GM12874 (cell line): ENCODE results near the gene PARVB.

Experiments
- TF ChIP-seq, protein P1 (sequence below): IDR thresholded peaks from 2 replicates; pipeline ENCODE4 v1.5.1; 2011; ENCODE audit warnings: low read depth, mild to moderate bottlenecking, control low read depth, low read length, moderate library complexity; ENCODE audit not compliant: insufficient read depth

Gene PARVB

GRCh38 chr22:44067901-44068300 lies 43.8 kb downstream of the PARVB start:
- TF ChIP-seq, protein P1, sequence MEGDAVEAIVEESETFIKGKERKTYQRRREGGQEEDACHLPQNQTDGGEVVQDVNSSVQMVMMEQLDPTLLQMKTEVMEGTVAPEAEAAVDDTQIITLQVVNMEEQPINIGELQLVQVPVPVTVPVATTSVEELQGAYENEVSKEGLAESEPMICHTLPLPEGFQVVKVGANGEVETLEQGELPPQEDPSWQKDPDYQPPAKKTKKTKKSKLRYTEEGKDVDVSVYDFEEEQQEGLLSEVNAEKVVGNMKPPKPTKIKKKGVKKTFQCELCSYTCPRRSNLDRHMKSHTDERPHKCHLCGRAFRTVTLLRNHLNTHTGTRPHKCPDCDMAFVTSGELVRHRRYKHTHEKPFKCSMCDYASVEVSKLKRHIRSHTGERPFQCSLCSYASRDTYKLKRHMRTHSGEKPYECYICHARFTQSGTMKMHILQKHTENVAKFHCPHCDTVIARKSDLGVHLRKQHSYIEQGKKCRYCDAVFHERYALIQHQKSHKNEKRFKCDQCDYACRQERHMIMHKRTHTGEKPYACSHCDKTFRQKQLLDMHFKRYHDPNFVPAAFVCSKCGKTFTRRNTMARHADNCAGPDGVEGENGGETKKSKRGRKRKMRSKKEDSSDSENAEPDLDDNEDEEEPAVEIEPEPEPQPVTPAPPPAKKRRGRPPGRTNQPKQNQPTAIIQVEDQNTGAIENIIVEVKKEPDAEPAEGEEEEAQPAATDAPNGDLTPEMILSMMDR: no peak

- TF ChIP-seq, protein P1: no peak
These were observed 44.5 kb downstream of the PARVB start for GRCh38 chr22:44068422-44069191.

DNA sequence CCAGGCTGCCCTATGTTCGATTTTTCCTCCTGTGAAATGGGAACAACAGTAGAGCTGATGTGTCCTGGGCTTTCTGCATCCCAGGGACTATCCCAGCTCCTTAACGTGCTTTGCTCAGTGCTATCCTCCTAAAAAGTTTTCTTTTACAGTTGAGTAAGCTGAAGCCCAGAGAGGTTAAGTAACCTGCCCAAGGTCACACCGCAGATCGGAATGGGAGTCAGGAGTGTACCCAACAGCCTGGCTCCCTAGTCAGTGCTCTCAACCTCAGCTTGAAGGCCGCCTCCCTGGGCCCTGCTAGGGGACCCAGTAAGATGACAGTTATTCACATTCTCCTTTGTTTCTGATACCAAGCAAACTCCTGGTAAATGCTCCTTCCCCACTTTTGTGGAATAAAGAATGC lies 45.9 kb downstream of the PARVB start:
- TF ChIP-seq, protein P1: no peak

- TF ChIP-seq, protein P1: no peak
These were observed 47.8 kb downstream of the PARVB start for GRCh38 chr22:44071781-44072326.

- TF ChIP-seq, protein P1: no peak
These were observed 50.4 kb downstream of the PARVB start for GRCh38 chr22:44074337-44074984.

- TF ChIP-seq, protein P1: no peak
These were observed 50.9 kb downstream of the PARVB start for GRCh38 chr22:44075022-44075421.

DNA sequence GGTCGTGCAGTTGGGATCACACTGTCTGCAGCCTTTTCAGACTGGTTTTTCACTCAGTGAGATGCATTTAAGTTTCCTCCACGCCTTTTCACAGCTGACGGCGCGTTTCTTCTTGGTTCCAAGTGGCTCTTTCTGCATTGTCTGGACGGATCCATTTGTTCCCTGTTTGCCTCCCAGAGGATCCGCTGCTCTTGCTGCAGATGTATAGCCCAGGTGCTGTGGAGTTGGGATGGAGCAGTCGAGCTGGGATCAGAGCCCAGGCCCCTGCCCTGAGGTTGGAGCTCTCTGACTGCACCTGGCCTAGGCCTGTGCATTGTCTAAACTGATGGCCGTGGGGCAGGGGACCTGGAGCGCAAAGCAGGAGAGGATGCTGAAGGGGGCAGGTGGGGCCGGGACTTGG lies 51.6 kb downstream of the PARVB start:
- TF ChIP-seq, protein P1: no peak
